CD4-positive, alpha-beta T cell (primary cell): ENCODE data around the gene VTI1A. TPM values are rescaled to one million over a fixed set of nuclear protein-coding genes. Genes with fewer than 3 reads are reported as not detected.

Experiments
- ATAC-seq: fragments of 200-7000 bp; cut with Tn5 transposase; one replicate; pipeline ENCODE4 v1.10.0; 2022; ENCODE audit warnings: mild to moderate bottlenecking; ENCODE audit not compliant: poor library complexity
- CTCF ChIA-PET: fragments of 350-600 bp; sonication (Branson Sonifier 250); formaldehyde crosslinking; loops from one replicate; lab custom pipeline; 2021; ENCODE audit warnings: antibody characterized with exemption, inconsistent platforms; lab: Charles Lee
- POLR2A ChIA-PET: fragments of 350-600 bp; sonication (Branson Sonifier 250); formaldehyde crosslinking; loops from one replicate; lab custom pipeline; 2021; ENCODE audit warnings: antibody characterized with exemption, inconsistent platforms; lab: Charles Lee
- DNase-seq, 14 experiments: peaks; one replicate each; pipeline ENCODE4 v3.0.0-alpha.2; 2013 to 2020; ENCODE audit warnings: mixed read lengths in 2 of 14
- H3K27ac ChIP-seq, 2 donors: one replicate each; pipeline versions ENCODE4 v1.5.1 to v1.7.0; 2013; ENCODE audit warnings: low read length in 2 of 2, low read depth in 1 of 2, mild to moderate bottlenecking in 1 of 2
- H3K27me3 ChIP-seq, 2 experiments: 1 replicate in 1 of 2; 2 replicates in 1 of 2; pipeline versions ENCODE4 v1.6.1 to v1.7.0; 2013; ENCODE audit warnings: low read length in 2 of 2, control low read depth in 1 of 2, mild to moderate bottlenecking in 1 of 2, moderate library complexity in 1 of 2; ENCODE audit not compliant: insufficient read depth in 2 of 2, control insufficient read depth in 1 of 2
- H3K36me3 ChIP-seq: one replicate; pipeline ENCODE4 v1.6.1; 2013; ENCODE audit warnings: low read length, control low read depth; ENCODE audit not compliant: insufficient read depth
- H3K4me1 ChIP-seq: one replicate; pipeline ENCODE4 v1.6.1; 2013; ENCODE audit warnings: low read length, control low read depth; ENCODE audit not compliant: insufficient read depth
- H3K4me3 ChIP-seq: one replicate; pipeline ENCODE4 v1.5.1; 2013; ENCODE audit warnings: mild to moderate bottlenecking, low read length, moderate library complexity
- H3K9me3 ChIP-seq, 2 experiments: 1 replicate in 1 of 2; 2 replicates in 1 of 2; pipeline versions ENCODE4 v1.6.1 to v1.7.0; 2013; ENCODE audit warnings: low read length in 2 of 2, mild to moderate bottlenecking in 2 of 2, control low read depth in 1 of 2, moderate library complexity in 1 of 2; ENCODE audit not compliant: control insufficient read depth in 1 of 2, insufficient read depth in 1 of 2
- H3K27ac Mint-ChIP-seq: one replicate; pipeline ENCODE4 v1.8.0; 2020; ENCODE audit warnings: mixed read lengths
- H3K27me3 Mint-ChIP-seq: one replicate; pipeline ENCODE4 v1.8.0; 2021; ENCODE audit warnings: mixed read lengths
- H3K36me3 Mint-ChIP-seq: one replicate; pipeline ENCODE4 v1.8.0; 2021; ENCODE audit warnings: low read depth, mixed read lengths
- H3K4me1 Mint-ChIP-seq: one replicate; pipeline ENCODE4 v1.8.0; 2021; ENCODE audit warnings: low read depth, mixed read lengths
- H3K4me3 Mint-ChIP-seq: one replicate; pipeline ENCODE4 v1.8.0; 2020; ENCODE audit warnings: mild to moderate bottlenecking, mixed read lengths
- H3K9me3 Mint-ChIP-seq: one replicate; pipeline ENCODE4 v1.8.0; 2020; ENCODE audit warnings: mixed read lengths
- intact Hi-C, 2 experiments: fragments of 100-400 bp; cut with DNase I in 1 of 2; cut with micrococcal nuclease in 1 of 2; formaldehyde crosslinking; loops; one replicate each; pipeline versions ENCODE4 v1.15.1 to v1.9.0; 2023 to 2025; cut with DNase I, micrococcal nuclease
- total RNA-seq, 174 experiments: library from RNA in 2 of 174; stranded (reverse) in 2 of 174; gene quantifications; one replicate each; pipeline ENCODE4 v1.2.3 and lab custom pipeline; 2021 to 2026
- TF ChIP-seq, protein P1 (sequence below): fragments of 200-600 bp; IDR thresholded peaks from one replicate; pipeline ENCODE4 v1.8.0; 2022; ENCODE audit warnings: antibody characterized with exemption, mild to moderate bottlenecking

Gene VTI1A
- total RNA-seq, 2 experiments from 2014 or later, result 54.5 to 56.5 TPM

DNA sequence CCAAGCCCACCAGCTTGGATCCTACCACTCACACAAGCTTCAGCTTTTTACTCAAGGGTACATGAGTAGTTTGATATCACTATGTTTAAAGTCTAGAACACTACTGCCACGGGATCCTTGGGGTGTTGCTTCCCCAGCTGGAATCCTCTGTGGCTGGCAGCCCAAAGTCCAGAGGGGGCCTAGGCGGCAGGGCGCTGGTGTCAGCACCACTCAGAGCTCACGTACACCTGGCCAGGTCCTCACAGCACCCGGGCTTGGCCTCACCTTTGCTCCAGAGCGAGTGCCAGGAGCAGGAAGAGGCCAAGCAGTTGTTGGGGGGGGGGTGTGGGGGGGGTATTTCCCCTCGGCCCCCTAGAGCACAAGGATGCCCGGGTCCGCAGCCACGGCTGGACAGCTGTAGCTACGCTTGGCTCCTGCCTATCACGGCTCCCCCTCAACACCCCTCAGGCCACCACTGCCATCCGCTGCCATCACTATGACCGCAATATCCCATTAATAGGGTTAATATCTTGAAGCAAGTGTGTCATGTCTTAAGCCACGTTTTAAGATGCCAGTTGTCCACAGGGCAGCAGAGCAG, 17.3 kb upstream of the VTI1A start:
- Mint-ChIP-seq H3K4me1 (no peaks in the 10 kb centered on the region), H3K36me3 (peaks cover 91% of the 10 kb centered on the region), H3K27ac (peak overlapping the region; percentile 40), H3K4me3 (no peak overlapping the region), H3K9me3 (no peaks in the 10 kb centered on the region), H3K27me3 (no peaks in the 10 kb centered on the region)
- peak overlapping the region in 1 of 2 donors; percentile 16 for H3K27ac ChIP-seq
- no peaks in the 10 kb centered on the region for H3K27me3 ChIP-seq
- ChIA-PET CTCF (no interaction called here), POLR2A (no interaction called here)
- ATAC-seq, result no peak
- no peak for DNase-seq
- TF ChIP-seq, protein P1, sequence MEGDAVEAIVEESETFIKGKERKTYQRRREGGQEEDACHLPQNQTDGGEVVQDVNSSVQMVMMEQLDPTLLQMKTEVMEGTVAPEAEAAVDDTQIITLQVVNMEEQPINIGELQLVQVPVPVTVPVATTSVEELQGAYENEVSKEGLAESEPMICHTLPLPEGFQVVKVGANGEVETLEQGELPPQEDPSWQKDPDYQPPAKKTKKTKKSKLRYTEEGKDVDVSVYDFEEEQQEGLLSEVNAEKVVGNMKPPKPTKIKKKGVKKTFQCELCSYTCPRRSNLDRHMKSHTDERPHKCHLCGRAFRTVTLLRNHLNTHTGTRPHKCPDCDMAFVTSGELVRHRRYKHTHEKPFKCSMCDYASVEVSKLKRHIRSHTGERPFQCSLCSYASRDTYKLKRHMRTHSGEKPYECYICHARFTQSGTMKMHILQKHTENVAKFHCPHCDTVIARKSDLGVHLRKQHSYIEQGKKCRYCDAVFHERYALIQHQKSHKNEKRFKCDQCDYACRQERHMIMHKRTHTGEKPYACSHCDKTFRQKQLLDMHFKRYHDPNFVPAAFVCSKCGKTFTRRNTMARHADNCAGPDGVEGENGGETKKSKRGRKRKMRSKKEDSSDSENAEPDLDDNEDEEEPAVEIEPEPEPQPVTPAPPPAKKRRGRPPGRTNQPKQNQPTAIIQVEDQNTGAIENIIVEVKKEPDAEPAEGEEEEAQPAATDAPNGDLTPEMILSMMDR, result no peak
- H3K9me3 ChIP-seq, result no peaks in the 10 kb centered on the region
- intact Hi-C loops, result no loop called here
- H3K4me3 ChIP-seq, result no peak overlapping the region
- peaks cover 94% of the 10 kb centered on the region for H3K36me3 ChIP-seq
- no peaks in the 10 kb centered on the region for H3K4me1 ChIP-seq

DNA sequence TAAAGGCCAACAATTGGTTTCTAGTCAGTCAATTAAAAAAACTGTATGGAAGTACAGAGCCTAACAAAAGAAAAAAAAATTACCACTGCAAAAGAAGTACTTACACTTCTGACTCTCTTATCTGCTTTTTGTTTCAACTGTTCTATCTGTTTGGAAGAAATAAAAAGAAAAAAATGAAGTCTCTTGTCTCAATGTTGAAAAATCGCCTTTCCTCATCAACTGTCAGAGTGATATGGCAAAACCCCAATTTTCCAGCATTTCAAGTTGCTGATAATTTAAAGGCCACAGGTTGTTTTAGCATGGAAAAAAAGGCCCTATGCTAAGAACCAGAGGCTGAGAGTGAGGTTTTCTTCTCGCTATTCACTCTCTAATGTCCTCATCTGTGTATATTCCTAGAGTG, 13.9 kb upstream of the VTI1A start:
- TF ChIP-seq, protein P1, result no peak
- DNase-seq, result no peak
- Histone ChIP-seq H3K27ac (no peak overlapping the region), H3K4me1 (no peaks in the 10 kb centered on the region), H3K4me3 (no peak overlapping the region), H3K27me3 (no peaks in the 10 kb centered on the region), H3K9me3 (no peaks in the 10 kb centered on the region), H3K36me3 (peaks cover 80% of the 10 kb centered on the region)
- H3K4me3 Mint-ChIP-seq, result no peak overlapping the region
- H3K27me3 Mint-ChIP-seq, result no peaks in the 10 kb centered on the region
- POLR2A ChIA-PET, result no interaction called here
- ATAC-seq, result no peak
- H3K4me1 Mint-ChIP-seq, result no peaks in the 10 kb centered on the region
- H3K27ac Mint-ChIP-seq, result no peak overlapping the region
- peaks cover 88% of the 10 kb centered on the region for H3K36me3 Mint-ChIP-seq
- CTCF ChIA-PET, result interaction anchor here (1.3 kb wide), 1 partner anchor 17 kb away, joined by 6 read pairs; no protein-coding TSS in a partner anchor
- H3K9me3 Mint-ChIP-seq, result no peaks in the 10 kb centered on the region
- intact Hi-C loops, result no loop called here

DNA sequence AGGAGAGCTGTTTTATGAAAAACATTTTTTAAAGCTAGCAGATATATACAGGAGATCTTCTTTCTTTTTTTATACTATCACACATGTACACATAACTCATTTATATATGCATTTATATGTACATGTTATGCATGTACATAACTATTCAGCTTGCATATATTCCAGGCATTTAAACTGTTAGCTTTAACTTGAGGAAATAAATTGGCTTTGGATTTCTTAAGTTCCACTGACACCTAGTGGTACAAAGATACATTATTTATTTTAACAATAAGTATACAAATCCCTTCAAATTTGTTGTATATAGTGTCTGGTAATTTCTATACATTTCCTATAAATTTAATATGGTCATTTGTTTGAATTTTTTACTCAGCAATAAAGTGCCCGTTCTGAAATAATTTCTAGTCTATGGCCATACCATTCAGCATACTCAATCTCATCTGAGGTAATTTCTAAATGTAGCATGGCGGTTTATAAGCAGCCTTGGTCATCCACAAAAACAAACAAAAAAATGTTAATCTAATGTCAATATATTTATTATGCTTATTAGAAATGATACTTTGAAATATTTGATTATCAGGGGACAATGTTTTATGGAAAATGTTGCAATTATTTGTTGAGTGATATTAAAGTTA, 11.9 kb upstream of the VTI1A start:
- POLR2A ChIA-PET, result interaction anchor here (0.7 to 1.9 kb wide), 3 partner anchors 12 to 60 kb away, joined by 3 to 9 read pairs (median 5); partner anchors contain the start of genes VTI1A and ZDHHC6
- Histone ChIP-seq H3K27ac (no peak overlapping the region), H3K27me3 (no peaks in the 10 kb centered on the region), H3K36me3 (peaks cover 84% of the 10 kb centered on the region), H3K4me3 (no peak overlapping the region), H3K9me3 (no peaks in the 10 kb centered on the region), H3K4me1 (no peaks in the 10 kb centered on the region)
- ATAC-seq, result no peak
- Mint-ChIP-seq H3K27me3 (no peaks in the 10 kb centered on the region), H3K4me3 (no peak overlapping the region), H3K4me1 (no peaks in the 10 kb centered on the region), H3K9me3 (no peaks in the 10 kb centered on the region), H3K36me3 (peaks cover 82% of the 10 kb centered on the region), H3K27ac (no peak overlapping the region)
- peak in 3 of 14 experiments; percentile 41 to 46 (median 44) for DNase-seq
- CTCF ChIA-PET, result interaction anchor here (0.6 to 1.9 kb wide), 7 partner anchors 9 to 319 kb away, joined by 3 to 7 read pairs (median 3); partner anchors contain the start of genes VTI1A and ZDHHC6
- intact Hi-C loops, result loop anchor here in 1 of 2 experiments (5.0 kb wide), 1 partner anchor 118 kb away; no protein-coding TSS in a partner anchor
- TF ChIP-seq, protein P1, result peak; percentile 45
